PC-9 (cell line): ENCODE results near the gene ATP2B3. TPM values are rescaled to one million over a fixed set of nuclear protein-coding genes. Genes with fewer than 3 reads are reported as not detected.

Experiments
- BruUV-seq: library from RNA; stranded (reverse); fragments of 400-500 nt; replicated peaks from 2 replicates; lab custom pipeline; 2021; lab: Mats Ljungman, UMichigan
- CTCF ChIA-PET: fragments of 300-600 bp; sonication (Branson Sonifier 250); formaldehyde crosslinking; loops from one replicate; lab custom pipeline; 2022; ENCODE audit warnings: antibody characterized with exemption; lab: Charles Lee
- POLR2A ChIA-PET: fragments of 300-600 bp; sonication (Branson Sonifier 250); formaldehyde crosslinking; loops from one replicate; lab custom pipeline; 2022; ENCODE audit warnings: antibody characterized with exemption; ENCODE audit not compliant: unreplicated experiment; lab: Charles Lee
- DNase-seq, 2 experiments: peaks; one replicate each; pipeline versions ENCODE4 v3.0.0 to v3.0.0-alpha.2; 2015 to 2022; ENCODE audit warnings: mixed read lengths in 1 of 2
- H2AFZ ChIP-seq: fragments of 200-600 bp; sonication (generic); 2 replicates; pipeline ENCODE4 v1.8.1; 2017; ENCODE audit warnings: antibody characterized with exemption
- H3F3A ChIP-seq: fragments of 200-600 bp; sonication (generic); 2 replicates; pipeline ENCODE4 v1.8.1; 2017; ENCODE audit warnings: antibody characterized with exemption, mild to moderate bottlenecking, low read depth; ENCODE audit not compliant: insufficient read depth
- H3K27ac ChIP-seq: fragments of 200-600 bp; sonication (generic); 2 replicates; pipeline ENCODE4 v1.6.1; 2016; ENCODE audit warnings: mixed run types
- H3K27me3 ChIP-seq: fragments of 200-600 bp; sonication (generic); 2 replicates; pipeline ENCODE4 v1.6.1; 2016; ENCODE audit warnings: low read depth, mixed run types; ENCODE audit not compliant: insufficient read depth
- H3K36me3 ChIP-seq: fragments of 200-600 bp; sonication (generic); 2 replicates; pipeline ENCODE4 v1.6.1; 2016; ENCODE audit warnings: low read depth, mixed run types
- H3K4me1 ChIP-seq: fragments of 200-600 bp; sonication (generic); replicated peaks from 2 replicates; pipeline ENCODE4 v1.6.1; 2016; ENCODE audit warnings: mixed run types; ENCODE audit not compliant: insufficient read depth
- H3K4me2 ChIP-seq: fragments of 200-600 bp; sonication (generic); 2 replicates; pipeline ENCODE4 v1.6.1; 2017; ENCODE audit warnings: mixed run types
- H3K4me3 ChIP-seq: fragments of 200-600 bp; sonication (generic); 2 replicates; pipeline ENCODE4 v1.6.1; 2016; ENCODE audit warnings: mixed run types
- H3K79me2 ChIP-seq: fragments of 200-600 bp; sonication (generic); 2 replicates; pipeline ENCODE4 v1.6.1; 2017; ENCODE audit warnings: low read depth, mixed run types
- H3K9me2 ChIP-seq: fragments of 200-600 bp; sonication (generic); 2 replicates; pipeline ENCODE4 v1.8.1; 2017; ENCODE audit warnings: mild to moderate bottlenecking; ENCODE audit not compliant: insufficient read depth
- H3K9me3 ChIP-seq: fragments of 200-600 bp; sonication (generic); 2 replicates; pipeline ENCODE4 v1.8.1; 2016; ENCODE audit warnings: low read depth; ENCODE audit not compliant: insufficient read depth
- H4K20me1 ChIP-seq: fragments of 200-600 bp; sonication (generic); 2 replicates; pipeline ENCODE4 v1.8.1; 2017; ENCODE audit not compliant: insufficient read depth
- CTCF ChIP-seq: fragments of 200-600 bp; sonication (generic); conservative IDR thresholded peaks from 2 replicates; pipeline ENCODE4 v1.6.1; 2017; ENCODE audit warnings: mixed run types, antibody characterized with exemption, mild to moderate bottlenecking, moderate library complexity
- EZH2 ChIP-seq: fragments of 200-600 bp; sonication (generic); IDR thresholded peaks from 2 replicates; pipeline ENCODE4 v1.8.0; 2017; ENCODE audit warnings: antibody characterized with exemption, low read depth
- intact Hi-C: fragments of 100-400 bp; cut with micrococcal nuclease; formaldehyde crosslinking; loops from one replicate; pipeline ENCODE4 v1.10.0; 2022; ENCODE audit not compliant: unreplicated experiment
- total RNA-seq: library from RNA; stranded (reverse); gene quantifications from 2 replicates; pipeline ENCODE4 v1.2.3, GENCODE V29; 2021

Gene ATP2B3
- total RNA-seq, 1 experiment from 2014 or later, result not detected

DNA sequence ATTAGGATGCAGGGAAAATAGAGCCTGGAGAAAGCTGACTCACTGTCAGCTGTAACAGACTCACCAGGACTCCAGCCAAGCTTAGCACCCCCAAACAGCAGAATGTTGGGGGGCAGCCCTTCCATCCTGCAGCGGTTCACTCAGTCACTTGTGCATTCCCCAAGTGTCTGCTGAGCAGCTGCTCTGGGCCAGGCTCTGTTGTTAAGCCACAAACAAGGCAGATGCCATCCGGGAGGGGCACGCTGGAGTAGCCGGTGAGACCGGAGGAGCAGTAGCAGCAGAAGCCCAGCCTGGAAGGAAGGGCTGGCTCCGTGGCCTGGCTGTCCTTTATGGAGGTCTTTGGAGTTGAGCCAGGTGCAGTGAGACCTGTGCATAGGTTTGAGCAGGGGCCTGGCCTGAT, 59.5 kb downstream of the ATP2B3 start:
- Histone ChIP-seq H3K9me2 (no peaks in the 10 kb centered on the region), H3K9me3 (no peaks in the 10 kb centered on the region), H3K4me3 (no peak overlapping the region), H3K27me3 (peaks cover 42% of the 10 kb centered on the region), H3K79me2 (no peaks in the 10 kb centered on the region), H3K4me2 (no peak overlapping the region), H3F3A (no peaks in the 10 kb centered on the region), H4K20me1 (no peaks in the 10 kb centered on the region), H3K4me1 (no peaks in the 10 kb centered on the region), H3K36me3 (no peaks in the 10 kb centered on the region), H2AFZ (no peak overlapping the region), H3K27ac (no peak overlapping the region)
- POLR2A ChIA-PET, result no interaction called here
- no peak for DNase-seq
- intact Hi-C loops, result no loop called here
- CTCF ChIA-PET, result no interaction called here
- TF ChIP-seq CTCF (no peak), EZH2 (no peak)
- BruUV-seq, result no TSS peak

DNA sequence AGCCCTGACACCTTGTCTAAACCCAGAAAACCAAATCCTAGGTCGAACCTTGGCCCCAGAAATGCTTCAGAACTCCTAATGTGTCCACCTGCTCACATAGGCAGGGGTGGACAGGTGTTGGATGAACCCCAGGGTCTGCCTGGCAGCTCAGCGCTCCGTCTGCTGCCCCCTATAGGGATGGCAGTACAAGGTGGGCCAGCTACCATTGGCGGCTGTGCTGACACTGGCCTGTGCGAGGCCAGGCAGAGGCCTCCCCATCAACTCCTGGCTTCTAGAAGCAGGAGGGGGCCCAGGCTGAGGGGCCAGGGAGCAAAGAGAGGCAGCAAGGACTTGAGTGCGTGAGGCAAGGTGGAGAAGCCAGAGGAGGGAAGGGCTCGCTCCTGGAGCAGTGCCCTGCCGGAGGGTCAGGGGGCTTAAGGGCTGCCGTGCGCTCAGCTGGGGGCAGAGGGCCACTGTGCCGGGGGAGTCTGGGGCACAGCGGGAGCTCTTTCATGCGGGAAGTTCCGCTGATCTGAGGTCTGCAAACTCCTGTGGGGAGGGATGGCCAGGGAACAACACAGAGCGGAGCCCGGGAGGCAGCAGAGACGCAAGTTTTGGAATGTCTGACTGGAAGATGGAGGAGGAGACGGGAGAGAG, 60.9 kb downstream of the ATP2B3 start:
- Histone ChIP-seq H3K79me2 (no peaks in the 10 kb centered on the region), H3K4me2 (no peak overlapping the region), H3K9me2 (no peaks in the 10 kb centered on the region), H2AFZ (no peak overlapping the region), H3F3A (no peaks in the 10 kb centered on the region), H3K27me3 (peaks cover 32% of the 10 kb centered on the region), H3K9me3 (no peaks in the 10 kb centered on the region), H3K4me3 (no peak overlapping the region), H3K27ac (no peak overlapping the region), H3K36me3 (no peaks in the 10 kb centered on the region), H4K20me1 (no peaks in the 10 kb centered on the region), H3K4me1 (no peaks in the 10 kb centered on the region)
- DNase-seq, result no peak
- POLR2A ChIA-PET, result no interaction called here
- TF ChIP-seq CTCF (no peak), EZH2 (no peak)
- CTCF ChIA-PET, result no interaction called here
- intact Hi-C loops, result no loop called here
- no TSS peak for BruUV-seq

DNA sequence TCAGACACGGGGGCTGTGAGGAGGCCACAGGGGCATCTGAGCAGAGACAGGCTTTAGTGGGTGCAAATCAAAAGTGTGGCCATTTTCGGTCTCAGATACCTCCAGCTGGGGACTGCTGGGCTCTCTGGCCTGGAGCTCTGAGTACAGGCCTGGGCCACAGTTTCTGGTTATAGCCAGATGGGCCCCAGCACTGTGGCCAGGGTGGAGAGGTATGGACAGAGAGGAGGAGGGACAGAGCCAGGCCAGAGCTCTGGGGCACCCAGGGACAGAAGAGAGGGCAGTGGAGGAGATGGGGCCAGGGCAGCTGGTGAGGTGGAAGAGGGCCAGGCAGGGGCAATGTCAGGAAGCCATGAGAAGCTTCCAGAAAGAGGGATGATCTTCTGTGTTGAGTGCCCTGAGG, 61.4 kb downstream of the ATP2B3 start:
- H3K4me1 ChIP-seq, result no peaks in the 10 kb centered on the region
- no peaks in the 10 kb centered on the region for H3K9me3 ChIP-seq
- no peak overlapping the region for H3K27ac ChIP-seq
- no peaks in the 10 kb centered on the region for H3K9me2 ChIP-seq
- intact Hi-C loops, result no loop called here
- no peaks in the 10 kb centered on the region for H3K36me3 ChIP-seq
- H2AFZ ChIP-seq, result no peak overlapping the region
- H4K20me1 ChIP-seq, result no peaks in the 10 kb centered on the region
- POLR2A ChIA-PET, result no interaction called here
- H3F3A ChIP-seq, result no peaks in the 10 kb centered on the region
- peaks cover 27% of the 10 kb centered on the region for H3K27me3 ChIP-seq
- DNase-seq, result no peak
- H3K79me2 ChIP-seq, result no peaks in the 10 kb centered on the region
- CTCF ChIA-PET, result no interaction called here
- no peak for TF ChIP-seq CTCF
- TF ChIP-seq EZH2, result no peak
- BruUV-seq, result no TSS peak
- no peak overlapping the region for H3K4me2 ChIP-seq
- no peak overlapping the region for H3K4me3 ChIP-seq
